MM.1S (cell line): ENCODE data around the gene EAPP.
"Not testable (repeated sequence)": the region's sequence is repeated elsewhere in the genome, so short reads cannot be mapped to it uniquely, and the experiment has no call there.

Experiments
- DNase-seq: peaks from one replicate; pipeline ENCODE4 v3.0.0-alpha.2; 2015
- H2AFZ ChIP-seq: fragments of 300-600 bp; sonication (generic); 2 replicates; pipeline ENCODE4 v1.6.0; 2016; ENCODE audit warnings: antibody characterized with exemption, low read length
- H3F3A ChIP-seq: fragments of 300-600 bp; sonication (generic); 2 replicates; pipeline ENCODE4 v1.6.1; 2016; ENCODE audit warnings: mild to moderate bottlenecking, antibody characterized with exemption, low read length, moderate library complexity, mixed read lengths; ENCODE audit not compliant: insufficient read depth
- H3K27ac ChIP-seq: fragments of 300-600 bp; sonication (generic); 2 replicates; pipeline ENCODE4 v1.5.1; 2016; ENCODE audit warnings: mild to moderate bottlenecking, low read length
- H3K27me3 ChIP-seq: fragments of 300-600 bp; sonication (generic); replicated peaks from 2 replicates; pipeline ENCODE4 v1.6.0; 2016; ENCODE audit warnings: low read length; ENCODE audit not compliant: insufficient read depth
- H3K36me3 ChIP-seq: fragments of 300-600 bp; sonication (generic); replicated peaks from 2 replicates; pipeline ENCODE4 v1.6.1; 2016; ENCODE audit warnings: mild to moderate bottlenecking, low read length, mixed read lengths; ENCODE audit not compliant: insufficient read depth
- H3K4me1 ChIP-seq: fragments of 300-600 bp; sonication (generic); 2 replicates; pipeline ENCODE4 v1.6.1; 2016; ENCODE audit warnings: low read length, mixed read lengths
- H3K4me2 ChIP-seq: fragments of 300-600 bp; sonication (generic); 2 replicates; pipeline ENCODE4 v1.6.0; 2016; ENCODE audit warnings: low read depth, low read length
- H3K4me3 ChIP-seq: fragments of 300-600 bp; sonication (generic); 2 replicates; pipeline ENCODE4 v1.5.1; 2016; ENCODE audit warnings: low read length, mixed read lengths
- H3K79me2 ChIP-seq: fragments of 300-600 bp; sonication (generic); 2 replicates; pipeline ENCODE4 v1.6.1; 2016; ENCODE audit warnings: mixed run types, low read length, mixed read lengths
- H3K9ac ChIP-seq: fragments of 300-600 bp; sonication (generic); 2 replicates; pipeline ENCODE4 v1.6.1; 2016; ENCODE audit warnings: low read length, mixed read lengths
- H3K9me2 ChIP-seq: fragments of 300-600 bp; sonication (generic); replicated peaks from 2 replicates; pipeline ENCODE4 v1.6.1; 2016; ENCODE audit warnings: mild to moderate bottlenecking, low read length, mixed read lengths; ENCODE audit not compliant: insufficient read depth
- H3K9me3 ChIP-seq: fragments of 300-600 bp; sonication (generic); replicated peaks from 2 replicates; pipeline ENCODE4 v1.6.1; 2016; ENCODE audit warnings: mild to moderate bottlenecking, low read length, mixed read lengths; ENCODE audit not compliant: insufficient read depth
- H4K20me1 ChIP-seq: fragments of 300-600 bp; sonication (generic); 2 replicates; pipeline ENCODE4 v1.6.1; 2016; ENCODE audit warnings: mild to moderate bottlenecking, low read length, moderate library complexity, mixed read lengths; ENCODE audit not compliant: insufficient read depth
- EZH2 ChIP-seq: fragments of 300-600 bp; sonication (generic); optimal IDR thresholded peaks from 2 replicates; pipeline ENCODE3; 2017; ENCODE audit warnings: low read depth, mild to moderate bottlenecking, antibody characterized with exemption, low read length, mixed read lengths
- EZH2phosphoT487 ChIP-seq: fragments of 300-600 bp; sonication (generic); IDR thresholded peaks from 2 replicates; pipeline ENCODE4 v1.6.1; 2018; ENCODE audit warnings: antibody characterized with exemption, low read length
- TF ChIP-seq, protein P1 (sequence below): fragments of 300-600 bp; sonication (generic); IDR thresholded peaks from 2 replicates; pipeline ENCODE4 v1.5.1; 2016; ENCODE audit warnings: antibody characterized with exemption, low read length, mixed read lengths

The EAPP gene

DNA sequence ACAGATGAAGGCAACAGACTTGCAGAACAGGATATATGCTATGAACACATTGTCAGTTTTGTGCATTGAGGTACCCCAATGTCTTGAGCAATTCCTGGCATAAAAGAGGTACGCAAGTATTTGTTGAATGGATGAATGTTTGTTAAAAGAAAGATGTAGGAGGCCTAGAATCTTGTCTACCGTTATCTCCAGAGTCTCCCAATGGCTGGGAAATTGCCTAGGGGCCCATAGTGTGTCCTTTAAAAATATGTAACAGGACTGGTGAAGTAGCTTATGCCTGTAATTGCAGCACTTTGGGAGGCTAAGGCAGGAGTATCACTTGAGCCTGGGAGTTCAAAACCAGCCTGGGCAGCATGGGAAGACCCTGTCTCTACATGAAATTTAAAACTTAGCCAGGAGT lies 57.0 kb downstream of the EAPP start:
- Histone ChIP-seq H3K36me3 (no peaks in the 10 kb centered on the region), H2AFZ (no peak overlapping the region), H3K9ac (no peak overlapping the region), H3K27ac (no peak overlapping the region), H3K9me2 (no peaks in the 10 kb centered on the region), H3K4me1 (no peaks in the 10 kb centered on the region), H3K4me2 (no peak overlapping the region), H3F3A (no peaks in the 10 kb centered on the region), H3K79me2 (no peaks in the 10 kb centered on the region), H3K27me3 (no peaks in the 10 kb centered on the region), H3K9me3 (no peaks in the 10 kb centered on the region), H3K4me3 (no peak overlapping the region), H4K20me1 (no peaks in the 10 kb centered on the region)
- no peak for DNase-seq
- TF ChIP-seq, protein P1, sequence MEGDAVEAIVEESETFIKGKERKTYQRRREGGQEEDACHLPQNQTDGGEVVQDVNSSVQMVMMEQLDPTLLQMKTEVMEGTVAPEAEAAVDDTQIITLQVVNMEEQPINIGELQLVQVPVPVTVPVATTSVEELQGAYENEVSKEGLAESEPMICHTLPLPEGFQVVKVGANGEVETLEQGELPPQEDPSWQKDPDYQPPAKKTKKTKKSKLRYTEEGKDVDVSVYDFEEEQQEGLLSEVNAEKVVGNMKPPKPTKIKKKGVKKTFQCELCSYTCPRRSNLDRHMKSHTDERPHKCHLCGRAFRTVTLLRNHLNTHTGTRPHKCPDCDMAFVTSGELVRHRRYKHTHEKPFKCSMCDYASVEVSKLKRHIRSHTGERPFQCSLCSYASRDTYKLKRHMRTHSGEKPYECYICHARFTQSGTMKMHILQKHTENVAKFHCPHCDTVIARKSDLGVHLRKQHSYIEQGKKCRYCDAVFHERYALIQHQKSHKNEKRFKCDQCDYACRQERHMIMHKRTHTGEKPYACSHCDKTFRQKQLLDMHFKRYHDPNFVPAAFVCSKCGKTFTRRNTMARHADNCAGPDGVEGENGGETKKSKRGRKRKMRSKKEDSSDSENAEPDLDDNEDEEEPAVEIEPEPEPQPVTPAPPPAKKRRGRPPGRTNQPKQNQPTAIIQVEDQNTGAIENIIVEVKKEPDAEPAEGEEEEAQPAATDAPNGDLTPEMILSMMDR, result no peak
- TF ChIP-seq EZH2phosphoT487, result no peak
- TF ChIP-seq EZH2, result no peak

DNA sequence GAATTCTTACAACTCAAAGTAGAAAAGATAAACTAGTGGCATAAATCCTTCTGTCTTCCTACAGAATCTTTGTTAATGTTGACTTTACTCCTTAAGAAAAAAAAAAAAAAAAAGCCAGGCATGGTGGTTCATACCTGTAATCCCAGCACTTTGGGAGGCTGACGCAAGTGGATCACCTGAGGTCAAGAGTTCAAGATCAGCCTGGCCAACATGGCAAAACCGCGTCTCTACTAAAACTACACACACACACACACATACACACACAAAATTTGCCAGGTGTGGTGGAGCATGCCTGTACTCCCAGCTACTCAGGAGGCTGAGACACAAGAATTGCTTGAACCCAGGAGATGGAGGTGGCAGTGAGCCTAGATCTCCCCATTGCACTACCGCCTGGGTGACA lies 59.8 kb downstream of the EAPP start:
- DNase-seq, result no peak
- Histone ChIP-seq H4K20me1 (no peaks in the 10 kb centered on the region), H3K4me2 (no peak overlapping the region), H3K36me3 (no peaks in the 10 kb centered on the region), H3K4me1 (no peaks in the 10 kb centered on the region), H3K4me3 (no peak overlapping the region), H3K9me2 (no peaks in the 10 kb centered on the region), H3K79me2 (no peaks in the 10 kb centered on the region), H3K27ac (no peak overlapping the region), H3F3A (no peaks in the 10 kb centered on the region), H2AFZ (no peak overlapping the region), H3K27me3 (no peaks in the 10 kb centered on the region), H3K9me3 (no peaks in the 10 kb centered on the region), H3K9ac (no peak overlapping the region)
- TF ChIP-seq EZH2phosphoT487 (no peak), EZH2 (no peak)
- TF ChIP-seq, protein P1, result no peak

DNA sequence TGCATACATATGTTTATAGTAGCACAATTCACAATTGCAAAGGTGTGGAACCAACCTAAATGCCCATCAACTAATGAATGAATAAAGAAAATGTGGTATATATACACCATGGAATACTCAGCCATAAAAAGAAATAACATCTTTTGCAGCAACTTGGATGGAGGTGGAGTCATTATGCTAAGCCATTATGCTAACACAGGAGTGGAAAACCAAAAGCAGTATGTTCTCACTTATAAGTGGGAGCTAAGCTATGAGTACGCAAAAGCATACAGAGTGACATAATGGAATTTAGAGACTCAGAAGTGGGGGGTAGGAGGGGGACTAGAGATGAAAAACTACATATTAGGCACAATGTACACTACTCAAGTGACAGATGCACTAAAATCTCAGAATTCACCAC lies 61.2 kb downstream of the EAPP start:
- no peaks in the 10 kb centered on the region for H3K4me1 ChIP-seq
- H3K9me3 ChIP-seq, result no peaks in the 10 kb centered on the region
- no peak for DNase-seq
- H2AFZ ChIP-seq, result no peak overlapping the region
- no peak overlapping the region for H3K4me3 ChIP-seq
- TF ChIP-seq EZH2 (no peak), EZH2phosphoT487 (no peak)
- TF ChIP-seq, protein P1, result no peak
- H3K9me2 ChIP-seq, result no peaks in the 10 kb centered on the region
- no peak overlapping the region for H3K27ac ChIP-seq
- H3K27me3 ChIP-seq, result no peaks in the 10 kb centered on the region
- H4K20me1 ChIP-seq, result no peaks in the 10 kb centered on the region
- H3F3A ChIP-seq, result no peaks in the 10 kb centered on the region
- no peaks in the 10 kb centered on the region for H3K79me2 ChIP-seq
- H3K4me2 ChIP-seq, result no peak overlapping the region
- no peak overlapping the region for H3K9ac ChIP-seq
- H3K36me3 ChIP-seq, result no peaks in the 10 kb centered on the region

DNA sequence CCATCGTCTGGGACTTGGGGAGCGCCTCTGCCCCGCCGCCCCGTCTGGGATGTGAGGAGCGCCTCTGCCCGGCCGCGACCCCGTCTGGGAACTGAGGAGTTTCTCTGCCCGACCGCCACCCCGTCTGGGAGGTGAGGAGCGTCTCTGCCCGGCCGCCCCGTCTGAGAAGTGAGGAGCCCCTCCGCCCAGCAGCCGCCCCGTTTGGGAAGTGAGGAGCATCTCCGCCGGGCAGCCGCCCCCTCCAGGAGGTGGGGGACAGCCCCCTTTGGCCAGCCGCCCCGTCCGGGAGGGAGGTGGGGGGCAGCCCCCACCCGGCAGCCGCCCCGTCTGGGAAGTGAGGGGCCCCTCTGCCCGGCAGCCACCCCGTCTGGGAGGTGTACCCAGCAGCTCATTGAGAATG lies 63.5 kb downstream of the EAPP start:
- H3K27ac ChIP-seq, H3K4me1 ChIP-seq, H3K4me2 ChIP-seq, H3F3A ChIP-seq, H2AFZ ChIP-seq, H3K9ac ChIP-seq, H3K36me3 ChIP-seq, H3K79me2 ChIP-seq, H3K27me3 ChIP-seq, DNase-seq, H3K9me3 ChIP-seq, H4K20me1 ChIP-seq, H3K9me2 ChIP-seq, H3K4me3 ChIP-seq: not testable (repeated sequence)
